Measurements from ENCODE around the gene HABP4. TPM values are rescaled to one million over a fixed set of nuclear protein-coding genes. Genes with fewer than 3 reads are reported as not detected.

The HABP4 gene
- total RNA-seq, 1 donor from 2014 or later: 41.2 TPM

DNA sequence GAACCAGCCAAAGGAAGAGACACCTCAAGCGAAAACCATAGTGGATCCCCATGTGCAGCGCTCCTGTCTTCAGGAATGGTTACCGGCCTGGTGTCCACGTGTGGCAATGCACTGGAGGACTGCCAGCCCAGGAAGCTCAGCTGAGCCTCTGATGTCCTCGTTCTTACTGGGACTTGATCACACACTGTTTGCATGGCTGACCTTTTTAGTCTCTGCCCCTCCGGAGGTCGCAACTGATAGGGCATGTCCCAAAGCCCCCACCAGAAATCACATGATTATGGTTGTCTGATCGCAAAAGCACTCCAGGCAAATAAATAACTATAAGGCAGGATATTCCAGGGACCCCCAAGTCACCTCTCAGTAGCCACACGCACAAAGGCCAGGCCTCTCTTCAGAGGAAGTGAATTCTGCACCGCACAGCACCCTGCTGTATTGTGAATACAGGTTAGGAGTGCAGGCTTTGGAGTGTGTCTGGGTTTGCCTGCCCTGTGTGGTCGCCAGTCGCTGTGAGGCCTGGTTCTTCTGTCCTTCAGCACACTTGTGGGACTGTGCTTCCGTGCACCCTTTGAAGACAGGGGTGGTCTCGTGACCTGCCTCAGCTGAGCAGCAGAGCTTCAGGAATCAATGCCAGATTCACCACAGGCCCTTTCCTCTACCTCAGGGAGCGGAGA is 13.4 kb upstream of the HABP4 start:
- H3K4me3 ChIP-seq (ENCODE audit: low read depth, low read length): no peak overlapping the region
- no peak for DNase-seq (ENCODE audit: low read depth)
- TF ChIP-seq, protein P1, sequence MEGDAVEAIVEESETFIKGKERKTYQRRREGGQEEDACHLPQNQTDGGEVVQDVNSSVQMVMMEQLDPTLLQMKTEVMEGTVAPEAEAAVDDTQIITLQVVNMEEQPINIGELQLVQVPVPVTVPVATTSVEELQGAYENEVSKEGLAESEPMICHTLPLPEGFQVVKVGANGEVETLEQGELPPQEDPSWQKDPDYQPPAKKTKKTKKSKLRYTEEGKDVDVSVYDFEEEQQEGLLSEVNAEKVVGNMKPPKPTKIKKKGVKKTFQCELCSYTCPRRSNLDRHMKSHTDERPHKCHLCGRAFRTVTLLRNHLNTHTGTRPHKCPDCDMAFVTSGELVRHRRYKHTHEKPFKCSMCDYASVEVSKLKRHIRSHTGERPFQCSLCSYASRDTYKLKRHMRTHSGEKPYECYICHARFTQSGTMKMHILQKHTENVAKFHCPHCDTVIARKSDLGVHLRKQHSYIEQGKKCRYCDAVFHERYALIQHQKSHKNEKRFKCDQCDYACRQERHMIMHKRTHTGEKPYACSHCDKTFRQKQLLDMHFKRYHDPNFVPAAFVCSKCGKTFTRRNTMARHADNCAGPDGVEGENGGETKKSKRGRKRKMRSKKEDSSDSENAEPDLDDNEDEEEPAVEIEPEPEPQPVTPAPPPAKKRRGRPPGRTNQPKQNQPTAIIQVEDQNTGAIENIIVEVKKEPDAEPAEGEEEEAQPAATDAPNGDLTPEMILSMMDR (conservative IDR thresholded peaks at IDR 0.05; ENCODE audit: low read depth, low read length): no peak

DNA sequence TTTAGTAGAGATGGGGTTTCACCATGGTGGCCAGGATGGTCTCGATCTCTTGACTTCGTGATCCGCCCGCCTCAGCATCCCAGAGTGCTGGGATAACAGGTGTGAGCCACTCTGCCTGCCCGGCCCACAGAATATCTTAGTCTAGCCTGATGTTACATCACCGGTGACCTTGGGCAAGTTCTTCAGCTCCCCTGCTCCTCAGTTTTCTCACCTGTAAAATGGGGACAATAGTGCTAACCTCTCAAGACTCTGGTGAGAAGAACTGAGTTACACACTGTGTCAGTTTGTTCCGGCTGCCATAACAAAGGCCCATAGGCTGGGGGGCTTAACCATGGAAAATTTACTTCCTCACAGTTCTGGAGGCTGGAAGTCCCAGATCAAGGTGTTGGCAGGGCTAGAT is 12.5 kb upstream of the HABP4 start:
- H3K4me3 ChIP-seq (ENCODE audit: low read depth, low read length): no peak overlapping the region
- DNase-seq (ENCODE audit: low read depth): no peak
- TF ChIP-seq, protein P1 (conservative IDR thresholded peaks at IDR 0.05; ENCODE audit: low read depth, low read length): no peak

DNA sequence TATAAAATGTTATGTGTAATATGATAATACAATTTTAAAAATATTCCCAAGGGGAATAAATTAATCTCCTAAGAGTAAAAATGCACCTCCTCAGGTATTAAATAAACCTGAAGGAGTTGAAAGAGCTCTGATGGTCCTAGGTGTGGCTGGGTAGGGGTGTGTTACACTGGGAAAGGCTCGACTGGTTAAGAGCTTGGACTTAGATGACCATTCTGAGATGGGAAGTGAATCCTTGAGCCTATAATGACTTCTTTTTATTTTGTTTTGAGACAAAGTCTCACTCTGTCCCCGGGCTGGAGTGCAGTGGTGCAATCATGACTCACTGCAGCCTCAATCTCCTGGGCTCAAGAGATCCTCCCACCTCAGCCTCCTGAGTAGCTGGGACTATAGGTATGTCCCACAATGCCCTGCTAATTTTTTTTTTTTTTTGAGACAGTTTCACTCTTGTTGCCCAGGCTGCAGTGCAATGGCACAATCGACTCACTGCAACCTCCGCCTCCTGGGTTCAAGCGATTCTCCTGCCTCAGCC is 9.2 kb upstream of the HABP4 start:
- no peak for DNase-seq (ENCODE audit: low read depth)
- TF ChIP-seq, protein P1 (conservative IDR thresholded peaks at IDR 0.05; ENCODE audit: low read depth, low read length): no peak
- no peak overlapping the region for H3K4me3 ChIP-seq (ENCODE audit: low read depth, low read length)

DNA sequence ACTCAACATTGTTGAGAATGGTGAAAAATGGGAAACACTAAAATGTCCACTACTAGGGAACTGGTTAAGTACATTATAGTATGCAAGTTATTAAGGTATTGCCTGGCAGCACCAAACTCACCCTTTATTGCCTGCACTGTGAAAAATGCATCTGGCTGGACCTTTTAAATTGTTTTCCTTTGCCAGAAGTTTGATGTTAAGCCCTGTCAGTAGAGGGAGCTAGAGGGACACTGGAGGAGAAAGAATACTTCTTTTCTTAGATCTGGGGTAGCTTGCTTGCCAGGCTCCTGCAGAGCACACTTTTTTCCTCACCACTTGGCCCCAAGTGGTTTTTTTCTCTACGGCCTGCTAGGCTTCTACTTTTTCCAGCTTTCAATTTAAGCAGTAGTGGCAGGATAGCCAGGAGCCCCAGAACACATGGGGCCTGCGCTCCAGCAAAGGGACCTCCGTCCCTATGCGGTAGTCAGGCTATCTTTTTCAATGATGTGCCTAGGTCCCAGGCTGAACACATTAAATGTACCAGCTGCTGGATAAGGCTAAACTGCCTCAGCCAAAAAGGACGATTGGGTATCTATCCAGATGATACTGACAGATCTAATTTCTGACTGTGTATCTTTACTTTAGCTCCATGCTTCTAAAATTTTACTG is 8.0 kb upstream of the HABP4 start:
- DNase-seq (ENCODE audit: low read depth): no peak
- TF ChIP-seq, protein P1 (conservative IDR thresholded peaks at IDR 0.05; ENCODE audit: low read depth, low read length): peak; percentile 63
- no peak overlapping the region for H3K4me3 ChIP-seq (ENCODE audit: low read depth, low read length)

DNA sequence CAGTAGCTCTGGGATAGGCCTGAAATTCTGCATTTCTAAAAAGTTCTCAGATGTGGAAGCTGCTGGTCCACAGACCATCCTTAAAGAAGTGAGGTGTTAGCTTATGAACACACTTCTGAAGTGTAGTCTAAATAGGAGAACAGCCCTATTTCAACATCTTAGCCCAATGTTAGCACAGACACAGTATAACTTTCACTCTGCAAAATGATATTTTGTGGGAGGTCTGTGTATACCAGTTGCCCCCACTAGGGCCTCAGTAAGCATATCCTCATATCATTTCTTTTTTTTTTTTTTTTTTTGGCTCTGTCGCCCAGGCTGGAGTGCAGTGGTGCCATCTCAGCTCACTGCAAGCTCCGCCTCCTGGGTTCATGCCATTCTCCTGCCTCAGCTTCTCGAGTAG is 7.5 kb upstream of the HABP4 start:
- DNase-seq (ENCODE audit: low read depth): no peak
- TF ChIP-seq, protein P1 (conservative IDR thresholded peaks at IDR 0.05; ENCODE audit: low read depth, low read length): no peak
- no peak overlapping the region for H3K4me3 ChIP-seq (ENCODE audit: low read depth, low read length)

DNA sequence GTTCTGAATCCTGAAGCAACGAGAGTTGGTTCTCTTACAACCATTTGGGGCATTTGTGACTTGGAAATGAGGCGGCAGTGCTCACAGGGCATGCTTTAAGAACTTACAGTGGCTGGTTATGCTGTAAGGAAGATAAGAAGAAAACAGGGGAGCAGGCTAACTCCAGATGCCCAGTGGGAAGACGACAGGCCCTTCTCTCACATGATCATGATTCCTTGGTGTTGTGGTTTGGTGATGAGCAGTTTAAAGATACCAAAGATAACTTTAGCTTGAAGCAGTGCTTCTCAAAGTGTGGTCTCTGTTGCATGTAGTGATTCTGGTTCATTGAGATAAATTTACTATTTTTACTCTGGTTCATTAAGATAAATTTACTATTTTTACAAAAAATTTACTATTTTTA is 2.6 kb upstream of the HABP4 start:
- no peak overlapping the region for H3K4me3 ChIP-seq (ENCODE audit: low read depth, low read length)
- TF ChIP-seq, protein P1 (conservative IDR thresholded peaks at IDR 0.05; ENCODE audit: low read depth, low read length): no peak
- no peak for DNase-seq (ENCODE audit: low read depth)
